Prostate gland (tissue), 2 donors: Measurements from ENCODE around the gene RAN. TPM values are rescaled to one million over a fixed set of nuclear protein-coding genes. Genes with fewer than 3 reads are reported as not detected.

Experiments
- DNase-seq: peaks from one replicate; pipeline ENCODE4 v3.0.0-alpha.2; 2019; ENCODE audit warnings: low spot score
- H3K27ac ChIP-seq, 2 donors: fragments of 200-600 bp; sonication (generic); 2 replicates each; pipeline ENCODE4 v1.5.1; 2017 to 2019
- H3K27me3 ChIP-seq: fragments of 200-600 bp; sonication (generic); replicated peaks from 2 replicates; pipeline ENCODE4 v1.5.1; 2019; ENCODE audit not compliant: insufficient read depth
- H3K36me3 ChIP-seq, 2 donors: fragments of 200-600 bp; sonication (generic); 1 replicate in 1 of 2; 2 replicates in 1 of 2; pipeline versions ENCODE4 v1.5.1 to v1.8.1; 2017 to 2019
- H3K4me1 ChIP-seq: fragments of 200-600 bp; sonication (generic); replicated peaks from 2 replicates; pipeline ENCODE4 v1.5.1; 2019
- H3K4me3 ChIP-seq, 2 donors: fragments of 200-600 bp; sonication (generic); 2 replicates each; pipeline ENCODE4 v1.5.1; 2017 to 2019
- H3K9me3 ChIP-seq: fragments of 200-600 bp; sonication (generic); 2 replicates; pipeline ENCODE4 v1.5.1; 2017
- POLR2A ChIP-seq: fragments of 450-650 bp; IDR thresholded peaks from one replicate; pipeline ENCODE4 v1.6.1; 2016; ENCODE audit warnings: antibody characterized with exemption, mild to moderate bottlenecking
- POLR2AphosphoS5 ChIP-seq: sonication (generic); formaldehyde crosslinking; IDR thresholded peaks from one replicate; pipeline ENCODE4 v1.6.1; 2017; ENCODE audit warnings: antibody characterized with exemption
- WGBS: methylation state at CpG from one replicate; pipeline ENCODE4 v1.1.5; 2018; 5-methylcytosine and 5-hydroxymethylcytosine counted together
- intact Hi-C: fragments of 100-400 bp; cut with DNase I; formaldehyde crosslinking; loops from one replicate; pipeline ENCODE4 v1.14.2; 2022
- total RNA-seq, 2 donors: library from RNA; depleted of rRNA; stranded (reverse); fragments of >200 nt; gene quantifications; one replicate each; pipeline ENCODE4 v1.1.0, GENCODE V29; 2016
- TF ChIP-seq, protein P1 (sequence below), 4 experiments: fragments of 200-600 bp in 2 of 4; fragments of 450-650 bp in 2 of 4; sonication (generic) in 2 of 4; IDR thresholded peaks; 1 replicate in 3 of 4; 2 replicates in 1 of 4; pipeline ENCODE4 v1.5.1; 2016 to 2019; ENCODE audit warnings: antibody characterized with exemption in 4 of 4, mild to moderate bottlenecking in 2 of 4, moderate library complexity in 2 of 4

The RAN gene
- total RNA-seq, 2 donors from 2014 or later, result 131 to 220 TPM

DNA sequence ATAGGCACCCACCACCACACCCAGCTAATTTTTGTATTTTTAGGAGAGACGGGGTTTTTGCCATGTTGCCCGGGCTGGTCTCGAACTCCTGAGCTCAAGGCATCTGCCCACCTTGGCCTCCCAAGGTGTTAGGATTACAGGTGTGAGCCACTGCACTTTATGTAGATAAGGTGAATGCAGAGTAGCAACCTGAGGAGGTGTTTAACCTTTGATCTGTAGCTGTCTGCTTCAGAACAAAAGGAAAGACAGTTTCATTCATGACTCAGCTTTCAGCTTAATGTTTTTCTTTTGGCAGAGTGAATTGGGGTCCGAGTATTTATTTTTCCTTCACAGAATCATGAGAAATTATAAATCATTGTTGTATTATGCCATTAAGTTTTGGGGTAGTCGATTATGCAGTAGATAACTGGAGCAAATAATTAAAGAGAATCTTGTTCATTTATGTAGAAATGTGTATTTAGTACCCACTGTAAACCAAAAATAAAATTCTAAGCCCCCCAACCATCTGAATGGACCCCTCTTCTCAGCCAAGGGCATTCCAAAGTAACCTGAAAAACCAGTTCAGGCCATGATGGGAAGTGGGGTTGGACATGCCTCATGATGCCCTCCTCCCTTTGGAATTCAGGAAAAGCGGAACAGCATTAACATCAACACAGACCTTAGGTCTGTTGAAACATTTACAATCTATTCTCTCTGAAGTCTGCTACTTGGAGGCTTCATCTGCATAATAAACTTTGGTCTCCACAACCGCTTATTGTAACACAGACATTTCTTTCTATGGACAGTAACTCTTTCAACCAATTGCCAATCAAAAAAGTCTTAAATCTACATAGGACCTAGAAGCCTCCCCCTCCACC lies 22.1 kb upstream of the RAN start:
- Histone ChIP-seq H3K9me3 (no peaks in the 10 kb centered on the region), H3K36me3 (no peaks in the 10 kb centered on the region), H3K4me3 (no peak overlapping the region), H3K27ac (no peak overlapping the region), H3K4me1 (no peaks in the 10 kb centered on the region), H3K27me3 (no peaks in the 10 kb centered on the region)
- 44% methylated on average over 7 of the region's 7 CpGs for WGBS
- no peak for DNase-seq
- intact Hi-C loops, result no loop called here
- TF ChIP-seq POLR2AphosphoS5, result no peak
- TF ChIP-seq POLR2A, result no peak
- TF ChIP-seq, protein P1, sequence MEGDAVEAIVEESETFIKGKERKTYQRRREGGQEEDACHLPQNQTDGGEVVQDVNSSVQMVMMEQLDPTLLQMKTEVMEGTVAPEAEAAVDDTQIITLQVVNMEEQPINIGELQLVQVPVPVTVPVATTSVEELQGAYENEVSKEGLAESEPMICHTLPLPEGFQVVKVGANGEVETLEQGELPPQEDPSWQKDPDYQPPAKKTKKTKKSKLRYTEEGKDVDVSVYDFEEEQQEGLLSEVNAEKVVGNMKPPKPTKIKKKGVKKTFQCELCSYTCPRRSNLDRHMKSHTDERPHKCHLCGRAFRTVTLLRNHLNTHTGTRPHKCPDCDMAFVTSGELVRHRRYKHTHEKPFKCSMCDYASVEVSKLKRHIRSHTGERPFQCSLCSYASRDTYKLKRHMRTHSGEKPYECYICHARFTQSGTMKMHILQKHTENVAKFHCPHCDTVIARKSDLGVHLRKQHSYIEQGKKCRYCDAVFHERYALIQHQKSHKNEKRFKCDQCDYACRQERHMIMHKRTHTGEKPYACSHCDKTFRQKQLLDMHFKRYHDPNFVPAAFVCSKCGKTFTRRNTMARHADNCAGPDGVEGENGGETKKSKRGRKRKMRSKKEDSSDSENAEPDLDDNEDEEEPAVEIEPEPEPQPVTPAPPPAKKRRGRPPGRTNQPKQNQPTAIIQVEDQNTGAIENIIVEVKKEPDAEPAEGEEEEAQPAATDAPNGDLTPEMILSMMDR (IDR thresholded peaks at IDR 0.05), result no peak

DNA sequence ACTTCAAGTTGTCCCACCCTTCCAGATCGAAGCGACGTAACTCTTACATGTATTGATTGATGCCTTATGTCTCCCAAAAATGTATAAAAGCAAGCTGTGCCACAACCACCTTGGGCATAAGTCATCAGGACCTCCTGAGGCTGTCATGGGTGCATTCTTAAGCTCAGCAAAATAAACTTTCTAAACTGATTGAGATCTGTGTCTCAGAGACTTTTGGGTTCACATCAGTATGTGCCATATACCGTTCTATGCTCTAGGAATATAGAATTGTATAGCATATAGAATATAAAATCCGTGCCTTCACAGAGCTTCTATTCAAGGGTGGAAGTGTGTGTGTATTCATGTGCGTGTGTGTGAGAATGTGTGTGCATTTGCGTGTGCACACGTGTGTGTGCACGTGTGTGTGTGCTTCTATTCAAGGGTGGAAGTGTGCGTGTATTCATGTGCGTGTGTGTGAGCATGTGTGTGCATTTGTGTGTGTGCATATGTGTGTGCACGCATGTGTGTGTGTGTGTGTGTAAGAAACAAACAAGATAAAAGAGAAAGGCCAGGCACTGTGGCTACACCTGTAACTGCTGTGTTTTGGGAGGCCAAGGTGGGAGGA lies 21.3 kb upstream of the RAN start:
- WGBS, result 69% methylated on average over 12 of the region's 12 CpGs
- intact Hi-C loops, result no loop called here
- Histone ChIP-seq H3K4me1 (no peaks in the 10 kb centered on the region), H3K27ac (no peak overlapping the region), H3K4me3 (no peak overlapping the region), H3K9me3 (no peaks in the 10 kb centered on the region), H3K36me3 (no peaks in the 10 kb centered on the region), H3K27me3 (no peaks in the 10 kb centered on the region)
- DNase-seq, result no peak
- TF ChIP-seq POLR2AphosphoS5 (no peak), POLR2A (no peak)
- TF ChIP-seq, protein P1 (IDR thresholded peaks at IDR 0.05), result no peak

DNA sequence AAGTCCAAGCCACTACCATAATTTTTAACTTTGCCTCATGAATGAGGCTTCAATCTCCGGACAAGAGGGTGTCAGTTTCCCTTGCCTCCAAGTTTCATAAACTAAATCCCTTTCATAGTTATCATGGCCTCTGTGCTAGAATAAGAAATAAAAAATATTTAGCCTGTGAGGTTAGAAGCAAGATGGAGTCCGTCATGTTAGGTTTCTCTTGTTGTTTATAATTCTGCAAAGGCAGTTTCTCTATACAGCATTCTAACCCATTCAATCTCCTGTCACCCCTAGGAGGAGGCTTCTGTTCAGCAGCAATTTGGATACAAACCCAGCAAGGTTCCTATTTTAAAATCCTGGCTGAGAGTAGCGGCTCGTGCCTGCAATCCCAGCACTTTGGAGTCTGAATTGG lies 15.8 kb upstream of the RAN start:
- H3K36me3 ChIP-seq, result no peaks in the 10 kb centered on the region
- intact Hi-C loops, result no loop called here
- H3K27ac ChIP-seq, result no peak overlapping the region
- no peaks in the 10 kb centered on the region for H3K27me3 ChIP-seq
- DNase-seq, result no peak
- WGBS, result 81% methylated on average over 4 of the region's 4 CpGs
- no peaks in the 10 kb centered on the region for H3K4me1 ChIP-seq
- no peaks in the 10 kb centered on the region for H3K9me3 ChIP-seq
- H3K4me3 ChIP-seq, result no peak overlapping the region
- TF ChIP-seq POLR2AphosphoS5 (no peak), POLR2A (no peak)
- TF ChIP-seq, protein P1 (IDR thresholded peaks at IDR 0.05), result no peak

DNA sequence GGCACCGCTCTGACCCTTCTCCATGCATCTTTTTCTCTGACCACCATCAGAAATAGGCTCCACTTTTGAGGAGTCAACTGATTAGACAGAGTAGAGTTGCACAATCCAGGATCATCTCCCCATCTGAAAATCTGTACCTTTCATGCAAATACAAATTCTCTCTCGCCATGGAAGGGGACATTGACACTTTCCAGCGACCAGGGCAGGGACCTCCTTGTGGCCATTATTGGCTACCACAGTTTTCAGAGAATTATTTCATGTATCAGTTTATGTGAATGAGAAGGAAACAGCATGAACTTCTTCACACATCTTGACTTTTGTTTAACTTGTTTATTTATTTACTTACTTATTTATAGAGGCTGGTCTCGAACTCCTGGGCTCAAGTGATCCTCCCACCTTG lies 13.8 kb upstream of the RAN start:
- intact Hi-C loops, result no loop called here
- H3K27ac ChIP-seq, result no peak overlapping the region
- DNase-seq, result no peak
- no peak overlapping the region for H3K4me3 ChIP-seq
- WGBS, result 81% methylated on average over 4 of the region's 4 CpGs
- H3K36me3 ChIP-seq, result no peaks in the 10 kb centered on the region
- no peaks in the 10 kb centered on the region for H3K27me3 ChIP-seq
- no peaks in the 10 kb centered on the region for H3K9me3 ChIP-seq
- H3K4me1 ChIP-seq, result no peaks in the 10 kb centered on the region
- TF ChIP-seq POLR2A (no peak), POLR2AphosphoS5 (no peak)
- TF ChIP-seq, protein P1 (IDR thresholded peaks at IDR 0.05), result no peak

DNA sequence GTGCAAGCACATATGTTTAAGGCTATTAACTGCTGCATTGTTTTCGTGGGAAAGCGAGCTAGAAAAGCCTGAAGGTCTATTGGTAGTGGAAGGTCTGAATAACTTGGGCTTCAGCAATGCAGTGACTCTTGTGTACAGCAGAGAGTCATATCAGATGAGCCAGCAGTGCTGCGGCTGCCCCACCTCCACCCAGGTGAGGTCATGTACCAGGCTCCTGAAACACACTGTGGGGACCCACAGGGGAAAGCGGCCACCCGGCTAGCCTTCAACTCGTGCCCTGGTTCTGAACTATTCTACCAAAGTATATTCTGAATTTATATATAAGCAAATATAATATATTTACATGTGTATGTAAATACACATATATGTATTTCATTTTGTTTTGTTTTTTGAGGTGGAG lies 12.7 kb upstream of the RAN start:
- H3K27ac ChIP-seq, result no peak overlapping the region
- no peaks in the 10 kb centered on the region for H3K9me3 ChIP-seq
- H3K36me3 ChIP-seq, result no peaks in the 10 kb centered on the region
- no peaks in the 10 kb centered on the region for H3K27me3 ChIP-seq
- WGBS, result 84% methylated on average over 6 of the region's 6 CpGs
- intact Hi-C loops, result no loop called here
- no peak for DNase-seq
- TF ChIP-seq POLR2A, result no peak
- TF ChIP-seq, protein P1 (IDR thresholded peaks at IDR 0.05), result no peak
- TF ChIP-seq POLR2AphosphoS5, result no peak
- H3K4me1 ChIP-seq, result no peaks in the 10 kb centered on the region
- no peak overlapping the region for H3K4me3 ChIP-seq
